Testis (tissue), 3 donors: ENCODE measurements around the gene OCLN. TPM values are rescaled to one million over a fixed set of nuclear protein-coding genes. Genes with fewer than 3 reads are reported as not detected.
"Not testable (repeated sequence)": the region's sequence is repeated elsewhere in the genome, so short reads cannot be mapped to it uniquely, and the experiment has no call there.

Experiments
- DNase-seq: peaks from one replicate; pipeline ENCODE4 v3.0.0-alpha.2; 2019
- H3K27ac ChIP-seq, 2 donors: fragments of 200-600 bp; sonication (generic); one replicate each; pipeline ENCODE4 v1.5.1; 2019
- H3K27me3 ChIP-seq: fragments of 200-600 bp; sonication (generic); one replicate; pipeline ENCODE4 v1.5.1; 2019
- H3K36me3 ChIP-seq: fragments of 200-600 bp; sonication (generic); one replicate; pipeline ENCODE4 v1.5.1; 2017; ENCODE audit warnings: low read depth; ENCODE audit errors: missing control alignments
- H3K4me1 ChIP-seq: fragments of 200-600 bp; sonication (generic); one replicate; pipeline ENCODE4 v1.5.1; 2019
- H3K4me3 ChIP-seq, 2 donors: fragments of 200-600 bp; sonication (generic); one replicate each; pipeline ENCODE4 v1.5.1; 2017 to 2019
- H3K9me3 ChIP-seq: fragments of 200-600 bp; sonication (generic); one replicate; pipeline ENCODE4 v1.5.1; 2017
- POLR2A ChIP-seq: fragments of 450-650 bp; IDR thresholded peaks from one replicate; pipeline ENCODE4 v1.6.1; 2017; ENCODE audit warnings: antibody characterized with exemption, mild to moderate bottlenecking, moderate library complexity
- WGBS, 2 donors: methylation state at CpG; one replicate each; pipeline ENCODE4 v1.1.5; 2018; 5-methylcytosine and 5-hydroxymethylcytosine counted together
- intact Hi-C: fragments of 100-400 bp; cut with DNase I; formaldehyde crosslinking; loops from one replicate; pipeline ENCODE4 v1.15.1; 2023; ENCODE audit warnings: low total_unique reads
- polyA plus RNA-seq: library from polyadenylated mRNA; stranded (reverse); fragments of 350-450 nt; fragmentation: Illumina TruSeq; extraction: RNeasy Lipid Tissue Mini Kit (QIAGEN cat#74804); gene quantifications from one replicate; pipeline ENCODE4 v1.2.3, GENCODE V29; 2014; ENCODE audit warnings: low read depth, low replicate concordance; ENCODE audit not compliant: insufficient read depth
- total RNA-seq, 2 donors: library from RNA; depleted of rRNA; stranded (reverse); fragments of >200 nt; gene quantifications; one replicate each; pipeline ENCODE4 v1.2.3, GENCODE V29; 2016
- TF ChIP-seq, protein P1 (sequence below), 3 experiments: fragments of 450-650 bp in 2 of 3; fragments of 200-600 bp in 1 of 3; sonication (generic) in 1 of 3; IDR thresholded peaks; one replicate each; pipeline ENCODE4 v1.5.1; 2016 to 2019; ENCODE audit warnings: antibody characterized with exemption in 3 of 3, mild to moderate bottlenecking in 2 of 3, moderate library complexity in 1 of 3

Gene OCLN
- total and polyA plus RNA-seq, 3 donors from 2014 or later, result 9.2 to 16.0 (median 14.9) TPM

DNA sequence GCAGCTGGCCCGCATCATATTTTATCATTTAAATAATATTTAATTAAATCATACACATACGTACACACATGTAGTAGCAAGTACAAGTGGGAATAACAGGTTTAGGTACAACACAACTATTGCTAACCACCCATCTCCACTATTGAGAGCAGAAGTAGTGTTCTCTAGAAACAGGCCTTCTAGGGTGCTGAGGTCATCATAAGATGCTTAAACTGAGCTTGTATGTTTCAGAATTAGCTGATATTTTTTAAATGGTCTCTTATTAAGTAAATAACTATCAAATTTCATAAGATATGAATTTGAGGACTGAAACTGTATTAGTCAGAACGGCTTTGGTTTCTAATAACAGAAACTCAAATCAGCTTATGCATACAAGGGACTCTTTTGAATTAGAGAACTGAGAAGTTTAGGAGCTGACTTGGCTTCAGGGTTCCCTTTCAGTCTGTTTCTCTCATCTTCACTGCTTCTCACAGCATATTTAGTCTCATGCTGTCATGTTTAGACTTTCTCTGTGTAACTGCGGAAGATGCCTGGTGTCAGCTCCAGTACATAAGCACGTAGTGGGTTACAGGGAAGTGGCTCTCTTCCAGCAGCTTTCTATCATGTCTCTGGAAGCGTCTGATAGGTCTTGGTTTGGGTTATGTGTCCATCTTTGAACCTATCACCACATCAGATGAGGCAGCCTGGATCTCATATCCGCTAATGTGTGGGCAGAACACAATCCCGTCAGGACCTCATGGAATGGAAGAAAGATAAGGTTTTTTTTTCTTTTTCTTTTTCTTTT, 25.0 kb upstream of the OCLN start:
- no peaks in the 10 kb centered on the region for H3K4me1 ChIP-seq
- intact Hi-C loops, result no loop called here
- H3K27me3 ChIP-seq, result no peaks in the 10 kb centered on the region
- no peaks in the 10 kb centered on the region for H3K9me3 ChIP-seq
- no peak overlapping the region for H3K4me3 ChIP-seq
- no peaks in the 10 kb centered on the region for H3K36me3 ChIP-seq
- H3K27ac ChIP-seq, result no peak overlapping the region
- TF ChIP-seq, protein P1, sequence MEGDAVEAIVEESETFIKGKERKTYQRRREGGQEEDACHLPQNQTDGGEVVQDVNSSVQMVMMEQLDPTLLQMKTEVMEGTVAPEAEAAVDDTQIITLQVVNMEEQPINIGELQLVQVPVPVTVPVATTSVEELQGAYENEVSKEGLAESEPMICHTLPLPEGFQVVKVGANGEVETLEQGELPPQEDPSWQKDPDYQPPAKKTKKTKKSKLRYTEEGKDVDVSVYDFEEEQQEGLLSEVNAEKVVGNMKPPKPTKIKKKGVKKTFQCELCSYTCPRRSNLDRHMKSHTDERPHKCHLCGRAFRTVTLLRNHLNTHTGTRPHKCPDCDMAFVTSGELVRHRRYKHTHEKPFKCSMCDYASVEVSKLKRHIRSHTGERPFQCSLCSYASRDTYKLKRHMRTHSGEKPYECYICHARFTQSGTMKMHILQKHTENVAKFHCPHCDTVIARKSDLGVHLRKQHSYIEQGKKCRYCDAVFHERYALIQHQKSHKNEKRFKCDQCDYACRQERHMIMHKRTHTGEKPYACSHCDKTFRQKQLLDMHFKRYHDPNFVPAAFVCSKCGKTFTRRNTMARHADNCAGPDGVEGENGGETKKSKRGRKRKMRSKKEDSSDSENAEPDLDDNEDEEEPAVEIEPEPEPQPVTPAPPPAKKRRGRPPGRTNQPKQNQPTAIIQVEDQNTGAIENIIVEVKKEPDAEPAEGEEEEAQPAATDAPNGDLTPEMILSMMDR (IDR thresholded peaks at IDR 0.05), result no peak
- TF ChIP-seq POLR2A, result no peak
- 73 to 74% methylated on average over 8 of the region's 8 CpGs for WGBS, 2 donors
- DNase-seq, result no peak

DNA sequence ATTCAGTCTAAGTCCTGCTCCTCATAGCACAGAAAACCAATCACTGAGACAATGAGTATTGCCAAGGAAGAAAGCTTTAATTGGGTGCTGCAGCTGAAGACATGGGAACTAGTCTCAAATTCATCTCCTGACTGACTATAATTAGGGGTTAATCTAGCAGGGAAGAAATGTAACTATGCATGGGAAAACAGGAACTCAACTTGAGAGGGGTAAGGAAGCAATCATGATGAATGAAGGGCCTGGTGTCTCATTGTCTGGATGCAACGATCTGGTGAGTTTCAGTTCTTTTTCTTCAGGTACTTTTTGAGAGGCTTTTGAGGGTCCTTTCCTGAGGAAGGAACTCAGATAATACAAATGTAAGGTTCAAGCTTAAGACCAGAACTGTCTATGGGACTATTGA, 24.0 kb upstream of the OCLN start:
- H3K4me3 ChIP-seq, result no peak overlapping the region
- DNase-seq, result no peak
- H3K27me3 ChIP-seq, result no peaks in the 10 kb centered on the region
- H3K4me1 ChIP-seq, result no peaks in the 10 kb centered on the region
- intact Hi-C loops, result no loop called here
- TF ChIP-seq POLR2A, result no peak
- TF ChIP-seq, protein P1 (IDR thresholded peaks at IDR 0.05), result no peak
- no peaks in the 10 kb centered on the region for H3K36me3 ChIP-seq
- 33 to 50% methylated on average over 1 of the region's 1 CpG for WGBS, 2 donors
- H3K27ac ChIP-seq, result no peak overlapping the region
- H3K9me3 ChIP-seq, result no peaks in the 10 kb centered on the region

- H3K36me3 ChIP-seq, H3K4me1 ChIP-seq, H3K9me3 ChIP-seq, H3K27me3 ChIP-seq, intact Hi-C loops, H3K4me3 ChIP-seq, H3K27ac ChIP-seq, DNase-seq: not testable (repeated sequence)
- WGBS, 2 donors, result 87 to 91% methylated on average over 6 of the region's 6 CpGs
Observed at GRCh38 chr5:69471516-69471915, 21.1 kb upstream of the OCLN start.

- H3K27me3 ChIP-seq, H3K9me3 ChIP-seq, H3K4me3 ChIP-seq, H3K27ac ChIP-seq, intact Hi-C loops, H3K4me1 ChIP-seq, DNase-seq, H3K36me3 ChIP-seq: not testable (repeated sequence)
- 88 to 96% methylated on average over 16 of the region's 16 CpGs for WGBS, 2 donors
Observed at GRCh38 chr5:69472535-69473143, 20.0 kb upstream of the OCLN start.

- no peak for DNase-seq
- Histone ChIP-seq H3K27me3 (no peaks in the 10 kb centered on the region), H3K27ac (no peak overlapping the region), H3K9me3 (no peaks in the 10 kb centered on the region), H3K4me3 (no peak overlapping the region), H3K36me3 (no peaks in the 10 kb centered on the region), H3K4me1 (no peaks in the 10 kb centered on the region)
- intact Hi-C loops, result no loop called here
- 16 to 27% methylated on average over 1 of the region's 1 CpG for WGBS, 2 donors
- TF ChIP-seq, protein P1 (IDR thresholded peaks at IDR 0.05), result no peak
- no peak for TF ChIP-seq POLR2A
Observed at GRCh38 chr5:69477170-69477569, 15.4 kb upstream of the OCLN start.

GRCh38 chr5:69478296-69478695, 14.3 kb upstream of the OCLN start:
- H3K4me1 ChIP-seq, H3K9me3 ChIP-seq, H3K4me3 ChIP-seq, H3K36me3 ChIP-seq, H3K27me3 ChIP-seq, DNase-seq, intact Hi-C loops, H3K27ac ChIP-seq: not testable (repeated sequence)
- 81 to 91% methylated on average over 7 of the region's 7 CpGs for WGBS, 2 donors
